GM18870 (cell line): ENCODE results near the gene PLEKHA7.

ENCODE experiments used
- ATAC-seq: cut with Tn5 transposase; IDR thresholded peaks from one replicate; pipeline ENCODE4 v1.9.1; 2021; ENCODE audit warnings: moderate library complexity; ENCODE audit not compliant: unreplicated experiment

The PLEKHA7 gene

GRCh38 chr11:16816358-16817270, 197.6 kb downstream of the PLEKHA7 start:
- no peak for ATAC-seq

GRCh38 chr11:16815047-16815767, 199.0 kb downstream of the PLEKHA7 start:
- no peak for ATAC-seq

- no peak for ATAC-seq
Observed at GRCh38 chr11:16814410-16815046, 199.7 kb downstream of the PLEKHA7 start.

GRCh38 chr11:16813126-16813525, 201.1 kb downstream of the PLEKHA7 start:
- no peak for ATAC-seq

- ATAC-seq: no peak
Observed at GRCh38 chr11:16812274-16812673, 201.9 kb downstream of the PLEKHA7 start.

GRCh38 chr11:16811136-16812020, 202.8 kb downstream of the PLEKHA7 start:
- no peak for ATAC-seq

GRCh38 chr11:16809886-16810668, 204.1 kb downstream of the PLEKHA7 start:
- no peak for ATAC-seq

GRCh38 chr11:16807306-16807705, 206.9 kb downstream of the PLEKHA7 start:
- no peak for ATAC-seq

- ATAC-seq: no peak
Observed at GRCh38 chr11:16806791-16807190, 207.4 kb downstream of the PLEKHA7 start.

- ATAC-seq: no peak
Observed at GRCh38 chr11:16805938-16806337, 208.3 kb downstream of the PLEKHA7 start.

- ATAC-seq: no peak
Observed at GRCh38 chr11:16804104-16804947, 209.9 kb downstream of the PLEKHA7 start.

GRCh38 chr11:16801288-16801980, 212.8 kb downstream of the PLEKHA7 start:
- ATAC-seq: no peak

- no peak for ATAC-seq
Observed at GRCh38 chr11:16800382-16800781, 213.8 kb downstream of the PLEKHA7 start.

- no peak for ATAC-seq
Observed at GRCh38 chr11:16799890-16800289, 214.3 kb downstream of the PLEKHA7 start.

GRCh38 chr11:16799221-16799620, 215.0 kb downstream of the PLEKHA7 start:
- no peak for ATAC-seq

- ATAC-seq: no peak
Observed at GRCh38 chr11:16797776-16798175, 216.4 kb downstream of the PLEKHA7 start.

- no peak for ATAC-seq
Observed at GRCh38 chr11:16796311-16796710, 217.9 kb downstream of the PLEKHA7 start.

- no peak for ATAC-seq
Observed at GRCh38 chr11:16795146-16795545, 219.1 kb downstream of the PLEKHA7 start.
